Measurements from ENCODE around the gene PRODH2. TPM values are rescaled to one million over a fixed set of nuclear protein-coding genes. Genes with fewer than 3 reads are reported as not detected.

The PRODH2 gene
- total RNA-seq, 4 donors from 2014 or later, result 0.13 TPM; not detected in 3

DNA sequence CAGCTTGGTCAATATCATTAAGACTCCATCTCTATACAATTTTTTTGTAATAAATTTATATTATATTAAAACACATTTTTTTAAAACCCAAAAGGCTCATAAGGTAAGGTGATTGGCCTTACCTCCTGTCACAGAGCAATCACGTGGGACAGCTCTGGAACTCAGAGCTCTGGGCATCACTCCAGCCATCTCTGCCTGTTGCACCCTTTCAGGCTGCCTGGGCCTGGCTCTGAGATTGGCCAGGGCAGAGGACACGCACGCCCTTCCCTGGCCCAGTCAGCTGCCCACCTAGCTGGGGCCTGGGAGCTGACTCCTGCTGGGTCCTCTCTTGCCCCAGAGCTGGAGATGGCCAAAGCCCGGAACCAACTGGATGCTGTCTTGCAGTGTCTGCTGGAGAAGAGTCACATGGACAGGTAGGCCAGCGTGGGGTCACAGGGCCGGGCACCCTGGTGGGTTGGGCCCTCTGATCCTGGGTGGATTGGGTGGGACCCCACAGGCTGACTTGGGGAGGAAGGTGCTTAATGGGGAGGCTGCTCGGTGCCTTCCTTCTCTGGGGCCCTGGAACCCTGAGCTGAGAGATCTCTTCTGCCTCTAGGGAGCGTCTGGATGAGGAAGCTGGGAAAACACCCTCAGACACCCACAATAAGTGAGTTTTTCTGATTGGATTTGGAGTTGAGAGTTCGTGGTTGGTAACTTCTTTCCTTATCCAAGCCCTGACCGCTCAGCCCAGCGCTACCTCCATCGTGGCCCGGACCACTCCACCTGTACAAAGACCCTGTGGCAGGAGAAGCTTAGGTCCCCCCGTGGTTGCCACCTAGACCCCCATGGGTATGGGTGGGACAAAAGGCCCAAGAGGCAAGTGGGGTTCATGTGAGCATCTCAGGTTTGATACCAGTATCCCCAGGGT lies 60.6 kb downstream of the PRODH2 start:
- in situ Hi-C loops (cut with MboI; ENCODE audit: low sequenced_read_pairs in 4 of 4) (loop anchor here in 1 of 4 donors (25.0 kb wide), 1 partner anchor 385 kb away; the partner anchor contains the start of gene CAPNS1), intact Hi-C loops (cut with DNase I; ENCODE audit: low total_unique reads) (loop anchor here (10.0 kb wide), 1 partner anchor 463 kb away; the partner anchor contains the start of genes ZNF146 and ZNF565)
- peak overlapping the region in 3 of 4 donors; percentile 9 to 97 (median 95) for H3K27ac ChIP-seq

DNA sequence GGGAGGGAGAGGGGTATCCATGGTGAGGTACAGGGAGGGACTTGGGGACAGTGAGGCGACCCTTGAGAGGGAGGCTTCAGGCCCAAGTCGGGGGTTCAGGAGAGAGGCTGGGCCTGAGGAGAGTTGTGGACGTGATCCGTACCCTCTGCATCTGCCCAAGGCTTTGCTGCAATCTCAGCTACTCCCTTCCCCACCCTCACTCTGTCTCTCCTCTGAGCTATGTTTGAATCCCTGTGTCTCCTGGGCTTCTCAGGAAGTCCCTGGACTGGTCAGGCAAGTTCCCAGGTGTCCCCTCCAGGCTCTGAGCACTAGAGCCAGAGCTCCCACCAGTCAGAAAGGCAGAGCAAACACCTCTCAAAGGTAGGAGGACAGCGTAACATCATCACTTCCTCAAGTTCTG lies 62.5 kb downstream of the PRODH2 start:
- no peaks in the 10 kb centered on the region for H3K9me3 ChIP-seq
- peaks cover 0 to 16% of the 10 kb centered on the region in 2 donors for H3K36me3 ChIP-seq
- DNase-seq (no peak), ATAC-seq (no peak)
- H3K27me3 ChIP-seq, result no peaks in the 10 kb centered on the region
- H3K4me3 ChIP-seq, result no peak overlapping the region
- H3K27ac ChIP-seq, result peak overlapping the region in 3 of 4 donors; percentile 5 to 91 (median 18)
- intact Hi-C loops (cut with DNase I; ENCODE audit: low total_unique reads) (loop anchor here (10.0 kb wide), 1 partner anchor 465 kb away; the partner anchor contains the start of genes ZNF146 and ZNF565), in situ Hi-C loops (cut with MboI; ENCODE audit: low sequenced_read_pairs in 4 of 4) (loop anchor here in 1 of 4 donors (25.0 kb wide), 1 partner anchor 387 kb away; the partner anchor contains the start of gene CAPNS1)
- H3K4me1 ChIP-seq, result peaks cover 15 to 41% of the 10 kb centered on the region in 2 donors
- TF ChIP-seq, protein P1, sequence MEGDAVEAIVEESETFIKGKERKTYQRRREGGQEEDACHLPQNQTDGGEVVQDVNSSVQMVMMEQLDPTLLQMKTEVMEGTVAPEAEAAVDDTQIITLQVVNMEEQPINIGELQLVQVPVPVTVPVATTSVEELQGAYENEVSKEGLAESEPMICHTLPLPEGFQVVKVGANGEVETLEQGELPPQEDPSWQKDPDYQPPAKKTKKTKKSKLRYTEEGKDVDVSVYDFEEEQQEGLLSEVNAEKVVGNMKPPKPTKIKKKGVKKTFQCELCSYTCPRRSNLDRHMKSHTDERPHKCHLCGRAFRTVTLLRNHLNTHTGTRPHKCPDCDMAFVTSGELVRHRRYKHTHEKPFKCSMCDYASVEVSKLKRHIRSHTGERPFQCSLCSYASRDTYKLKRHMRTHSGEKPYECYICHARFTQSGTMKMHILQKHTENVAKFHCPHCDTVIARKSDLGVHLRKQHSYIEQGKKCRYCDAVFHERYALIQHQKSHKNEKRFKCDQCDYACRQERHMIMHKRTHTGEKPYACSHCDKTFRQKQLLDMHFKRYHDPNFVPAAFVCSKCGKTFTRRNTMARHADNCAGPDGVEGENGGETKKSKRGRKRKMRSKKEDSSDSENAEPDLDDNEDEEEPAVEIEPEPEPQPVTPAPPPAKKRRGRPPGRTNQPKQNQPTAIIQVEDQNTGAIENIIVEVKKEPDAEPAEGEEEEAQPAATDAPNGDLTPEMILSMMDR (IDR thresholded peaks at IDR 0.05 in 4 of 5, conservative IDR thresholded peaks at IDR 0.05 in 1 of 5), result no peak
- no peak for TF ChIP-seq POLR2A (IDR thresholded peaks at IDR 0.05)

More for the DNA sequence above, 60.6 kb downstream of the PRODH2 start:
- Histone ChIP-seq H3K4me3 (no peak overlapping the region), H3K36me3 (peaks cover 0 to 16% of the 10 kb centered on the region in 2 donors), H3K27me3 (no peaks in the 10 kb centered on the region), H3K4me1 (peaks cover 22 to 43% of the 10 kb centered on the region in 2 donors), H3K9me3 (no peaks in the 10 kb centered on the region)
- no peak for TF ChIP-seq POLR2A (IDR thresholded peaks at IDR 0.05)
- TF ChIP-seq, protein P1 (IDR thresholded peaks at IDR 0.05 in 4 of 5, conservative IDR thresholded peaks at IDR 0.05 in 1 of 5), result no peak
- ATAC-seq (no peak), DNase-seq (no peak)

Other genes starting within 250 kb of the PRODH2 start
- gene ATP4A, start 249.2 kb downstream of the PRODH2 start, total RNA-seq, result not detected
- gene PMIS2, start 226.7 kb downstream of the PRODH2 start, total RNA-seq, result not detected
- 1 to 10 TPM; 2.5 to 4.8 (median 3.4) TPM for gene HAUS5, start 200.1 kb downstream of the PRODH2 start, total RNA-seq
- gene RBM42, start 183.8 kb downstream of the PRODH2 start, total RNA-seq, result 10 to 100 TPM; 45.8 to 77.8 (median 75.4) TPM
- under 1 TPM in 1 of 4 donors, not detected in 3; 0.23 TPM for gene ETV2, start 171.1 kb downstream of the PRODH2 start, total RNA-seq
- gene COX6B1, start 164.5 kb downstream of the PRODH2 start, total RNA-seq, result 1,000 to 10,000 TPM in 2 of 4 donors, 100 to 1,000 TPM in 2; 899 to 1,245 (median 976) TPM
- not detected for gene UPK1A, start 146.3 kb downstream of the PRODH2 start, total RNA-seq
- not detected for gene ZBTB32, start 108.3 kb downstream of the PRODH2 start, total RNA-seq
- 10 to 100 TPM in 3 of 4 donors, 1 to 10 TPM in 1; 9.3 to 39.0 (median 16.8) TPM for gene KMT2B, start 94.8 kb downstream of the PRODH2 start, total RNA-seq
- gene IGFLR1, start 70.4 kb downstream of the PRODH2 start, total RNA-seq, result 10 to 100 TPM in 1 of 4 donors, 1 to 10 TPM in 3; 2.0 to 14.1 (median 3.0) TPM
- 10 to 100 TPM in 2 of 4 donors, 1 to 10 TPM in 2; 5.1 to 22.9 (median 13.4) TPM for gene U2AF1L4, start 67.4 kb downstream of the PRODH2 start, total RNA-seq
- gene PSENEN, start 67.2 kb downstream of the PRODH2 start, total RNA-seq, result 10 to 100 TPM; 22.2 to 45.8 (median 38.3) TPM
- 10 to 100 TPM; 14.8 to 19.5 (median 16.6) TPM for gene LIN37, start 64.3 kb downstream of the PRODH2 start, total RNA-seq
- 100 to 1,000 TPM in 2 of 4 donors, 10 to 100 TPM in 2; 79.8 to 241 (median 139) TPM for gene HSPB6, start 55.8 kb downstream of the PRODH2 start, total RNA-seq
- gene PROSER3, start 54.7 kb downstream of the PRODH2 start, total RNA-seq, result 1 to 10 TPM in 3 of 4 donors, under 1 TPM in 1; 0.63 to 4.3 (median 3.0) TPM
- gene ARHGAP33, start 37.3 kb downstream of the PRODH2 start, total RNA-seq, result 1 to 10 TPM in 3 of 4 donors, under 1 TPM in 1; 0.22 to 4.7 (median 2.2) TPM
- gene NPHS1, start 39.7 kb upstream of the PRODH2 start, total RNA-seq, result not detected
- not detected for gene KIRREL2, start 44.1 kb upstream of the PRODH2 start, total RNA-seq
- gene APLP1, start 55.7 kb upstream of the PRODH2 start, total RNA-seq, result under 1 TPM in 2 of 4 donors, not detected in 2; 0.27 to 0.33 TPM
- 1 to 10 TPM in 3 of 4 donors, not detected in 1; 1.2 to 2.7 (median 2.3) TPM for gene NFKBID, start 87.7 kb upstream of the PRODH2 start, total RNA-seq
- 1 to 10 TPM in 2 of 4 donors, not detected in 2; 1.2 to 1.5 TPM for gene HCST, start 89.7 kb upstream of the PRODH2 start, total RNA-seq
- 10 to 100 TPM in 3 of 4 donors, 1 to 10 TPM in 1; 7.2 to 25.6 (median 18.2) TPM for gene TYROBP, start 95.5 kb upstream of the PRODH2 start, total RNA-seq
- 10 to 100 TPM in 2 of 4 donors, 1 to 10 TPM in 2; 7.4 to 18.2 (median 12.8) TPM for gene LRFN3, start 123.5 kb upstream of the PRODH2 start, total RNA-seq
- 10 to 100 TPM; 42.8 to 54.9 (median 49.9) TPM for gene SDHAF1, start 182.3 kb upstream of the PRODH2 start, total RNA-seq
- gene SYNE4, start 196.0 kb upstream of the PRODH2 start, total RNA-seq, result under 1 TPM in 1 of 4 donors, not detected in 3; 0.36 TPM
- 10 to 100 TPM; 10.6 to 50.1 (median 19.0) TPM for gene ALKBH6, start 201.4 kb upstream of the PRODH2 start, total RNA-seq
- 1 to 10 TPM in 3 of 4 donors, under 1 TPM in 1; 0.61 to 3.2 (median 1.8) TPM for gene CLIP3, start 220.0 kb upstream of the PRODH2 start, total RNA-seq
- 10 to 100 TPM in 1 of 4 donors, 1 to 10 TPM in 3; 6.1 to 10.5 (median 6.1) TPM for gene THAP8, start 241.4 kb upstream of the PRODH2 start, total RNA-seq
- 1 to 10 TPM in 2 of 4 donors, under 1 TPM in 2; 0.20 to 2.1 (median 1.0) TPM for gene WDR62, start 242.1 kb upstream of the PRODH2 start, total RNA-seq